HEK293 (cell line): ENCODE measurements around the gene PSMC4.

Experiments used
- CTCF ChIP-seq: fragments of 450-650 bp; formaldehyde crosslinking; IDR thresholded peaks from 2 replicates; pipeline ENCODE4 v1.5.1; 2016; ENCODE audit warnings: missing biosample characterization, missing genetic modification characterization
- REST ChIP-seq: fragments of 450-650 bp; formaldehyde crosslinking; IDR thresholded peaks from 2 replicates; pipeline ENCODE4 v1.5.1; 2016; ENCODE audit warnings: missing biosample characterization, missing genetic modification characterization
- ZNF292 ChIP-seq: fragments of 450-650 bp; formaldehyde crosslinking; IDR thresholded peaks from 2 replicates; pipeline ENCODE4 v1.5.1; 2016; ENCODE audit warnings: low read depth, missing biosample characterization, missing genetic modification characterization, borderline replicate concordance
- ZNF707 ChIP-seq: fragments of 450-650 bp; formaldehyde crosslinking; IDR thresholded peaks from 2 replicates; pipeline ENCODE4 v1.5.1; 2016; ENCODE audit warnings: missing biosample characterization, missing genetic modification characterization
- ZNF791 ChIP-seq: fragments of 450-650 bp; formaldehyde crosslinking; IDR thresholded peaks from 2 replicates; pipeline ENCODE4 v1.5.1; 2016; ENCODE audit warnings: missing biosample characterization, missing genetic modification characterization

GRCh38 chr19:40005691-40006272, 34.8 kb downstream of the PSMC4 start:
- TF ChIP-seq ZNF791 (no peak), ZNF707 (no peak), REST (tag by site-specific recombination) (no peak), ZNF292 (tag by site-specific recombination) (no peak), CTCF (tag by site-specific recombination) (no peak)
